Sigmoid colon (tissue), 7 donors: ENCODE data around the gene STON1. TPM values are rescaled to one million over a fixed set of nuclear protein-coding genes. Genes with fewer than 3 reads are reported as not detected.

Experiments
- DNase-seq: peaks from one replicate; pipeline ENCODE4 v3.0.0-alpha.2; 2019
- H3K27ac ChIP-seq, 4 donors: fragments of 200-600 bp; sonication (generic); one replicate each; pipeline ENCODE4 v1.5.1; 2016 to 2019; ENCODE audit warnings: mild to moderate bottlenecking in 1 of 4
- H3K27me3 ChIP-seq, 3 donors: fragments of 200-600 bp; sonication (generic); one replicate each; pipeline ENCODE4 v1.5.1; 2019; ENCODE audit warnings: mild to moderate bottlenecking in 1 of 3
- H3K36me3 ChIP-seq, 4 donors: fragments of 200-600 bp; sonication (generic); one replicate each; pipeline ENCODE4 v1.5.1; 2016 to 2019
- H3K4me1 ChIP-seq, 4 donors: fragments of 200-600 bp; sonication (generic); one replicate each; pipeline ENCODE4 v1.5.1; 2017 to 2019
- H3K4me3 ChIP-seq, 4 donors: fragments of 200-600 bp; sonication (generic); one replicate each; pipeline ENCODE4 v1.5.1; 2017 to 2019; ENCODE audit warnings: mild to moderate bottlenecking in 2 of 4, moderate library complexity in 1 of 4
- H3K9me3 ChIP-seq, 4 donors: fragments of 200-600 bp in 3 of 4; sonication (generic) in 3 of 4; one replicate each; pipeline versions ENCODE4 v1.5.1 to v1.6.1; 2013 to 2019
- CTCF ChIP-seq, 4 experiments: fragments of 450-650 bp in 3 of 4; fragments of 200-600 bp in 1 of 4; IDR thresholded peaks; one replicate each; pipeline ENCODE4 v1.5.1; 2016 to 2019; ENCODE audit warnings: antibody characterized with exemption in 4 of 4, mild to moderate bottlenecking in 3 of 4, moderate library complexity in 2 of 4
- EP300 ChIP-seq, 4 donors: sonication (generic); formaldehyde crosslinking; IDR thresholded peaks; one replicate each; pipeline ENCODE4 v1.6.1; 2017; ENCODE audit warnings: antibody characterized with exemption in 4 of 4
- POLR2A ChIP-seq, 2 donors: fragments of 450-650 bp; IDR thresholded peaks; one replicate each; pipeline ENCODE4 v1.6.1; 2016; ENCODE audit warnings: antibody characterized with exemption in 2 of 2, mild to moderate bottlenecking in 2 of 2, moderate library complexity in 2 of 2
- POLR2AphosphoS5 ChIP-seq, 4 donors: sonication (generic); formaldehyde crosslinking; IDR thresholded peaks; one replicate each; pipeline ENCODE4 v1.6.1; 2017; ENCODE audit warnings: antibody characterized with exemption in 4 of 4
- WGBS, 2 donors: extraction: QIAGEN DNeasy Blood & Tissue Kit; methylation state at CpG; one replicate each; pipeline ENCODE4 v1.1.7; 2013; 5-methylcytosine and 5-hydroxymethylcytosine counted together
- intact Hi-C: fragments of 100-400 bp; cut with DNase I; formaldehyde crosslinking; loops from one replicate; pipeline ENCODE4 v1.15.1; 2023
- polyA plus RNA-seq, 3 donors: library from polyadenylated mRNA; stranded (reverse); fragments of 200-250 nt; gene quantifications; one replicate each; pipeline ENCODE4 v1.2.3, GENCODE V29; 2013
- total RNA-seq, 4 donors: library from RNA; depleted of rRNA; stranded (reverse); fragments of >200 nt; gene quantifications; one replicate each; pipeline ENCODE4 v1.1.0, GENCODE V29; 2016
- donor health status: healthy with polysubstance abuse.
- donor health status: Bipolar disorder and iron deficiency.
- donor health status: healthy.

The STON1 gene
- total and polyA plus RNA-seq, 7 donors, result 1.8 to 218 (median 121) TPM

GRCh38 chr2:48600204-48600813 is 70.4 kb downstream of the STON1 start:
- Histone ChIP-seq H3K27ac (no peak overlapping the region), H3K27me3 (no peaks in the 10 kb centered on the region), H3K4me1 (peaks cover 0 to 6% (median 2%) of the 10 kb centered on the region in 4 donors), H3K36me3 (peaks cover 14 to 49% (median 20%) of the 10 kb centered on the region in 4 donors), H3K9me3 (no peaks in the 10 kb centered on the region), H3K4me3 (no peak overlapping the region)
- 29 to 36% methylated on average over 4 of the region's 4 CpGs for WGBS, 2 donors
- no peak for TF ChIP-seq POLR2A (IDR thresholded peaks at IDR 0.05)
- peak in 1 of 4 donors; percentile 6 for TF ChIP-seq POLR2AphosphoS5 (IDR thresholded peaks at IDR 0.05)
- TF ChIP-seq CTCF (IDR thresholded peaks at IDR 0.05), result peak in 3 of 4 experiments; percentile 26 to 60 (median 37)
- intact Hi-C loops, result loop anchor here (5.0 kb wide), 1 partner anchor 127 kb away; no protein-coding TSS in a partner anchor
- DNase-seq, result no peak

- intact Hi-C loops, result loop anchor here (5.0 kb wide), 1 partner anchor 126 kb away; no protein-coding TSS in a partner anchor
Measured at GRCh38 chr2:48600917-48601316, 71.0 kb downstream of the STON1 start.

GRCh38 chr2:48601349-48601748 is 71.4 kb downstream of the STON1 start:
- DNase-seq, result no peak
- no peak overlapping the region for H3K27ac ChIP-seq
- peaks cover 14 to 38% (median 20%) of the 10 kb centered on the region in 4 donors for H3K36me3 ChIP-seq
- TF ChIP-seq CTCF (IDR thresholded peaks at IDR 0.05) (no peak), POLR2AphosphoS5 (IDR thresholded peaks at IDR 0.05) (no peak), EP300 (IDR thresholded peaks at IDR 0.05) (no peak), POLR2A (IDR thresholded peaks at IDR 0.05) (no peak)
- 23 to 56% methylated on average over 7 of the region's 7 CpGs for WGBS, 2 donors
- H3K27me3 ChIP-seq, result no peaks in the 10 kb centered on the region
- no peaks in the 10 kb centered on the region for H3K9me3 ChIP-seq
- H3K4me3 ChIP-seq, result no peak overlapping the region
- no peaks in the 10 kb centered on the region for H3K4me1 ChIP-seq
- intact Hi-C loops, result loop anchor here (5.0 kb wide), 1 partner anchor 126 kb away; no protein-coding TSS in a partner anchor

More at GRCh38 chr2:48600917-48601316, 71.0 kb downstream of the STON1 start:
- 70 to 81% methylated on average over 3 of the region's 3 CpGs for WGBS, 2 donors
- Histone ChIP-seq H3K36me3 (peaks cover 14 to 42% (median 20%) of the 10 kb centered on the region in 4 donors), H3K4me1 (peaks cover 0 to under 1% (median 0%) of the 10 kb centered on the region in 4 donors), H3K27ac (no peak overlapping the region), H3K27me3 (no peaks in the 10 kb centered on the region), H3K9me3 (no peaks in the 10 kb centered on the region), H3K4me3 (no peak overlapping the region)
- TF ChIP-seq POLR2A (IDR thresholded peaks at IDR 0.05), result no peak
- no peak for TF ChIP-seq EP300 (IDR thresholded peaks at IDR 0.05)
- no peak for TF ChIP-seq POLR2AphosphoS5 (IDR thresholded peaks at IDR 0.05)
- no peak for TF ChIP-seq CTCF (IDR thresholded peaks at IDR 0.05)
- DNase-seq, result no peak

GRCh38 chr2:48605482-48606175 is 75.7 kb downstream of the STON1 start:
- TF ChIP-seq POLR2A (IDR thresholded peaks at IDR 0.05) (no peak), EP300 (IDR thresholded peaks at IDR 0.05) (no peak), POLR2AphosphoS5 (IDR thresholded peaks at IDR 0.05) (no peak)
- H3K4me1 ChIP-seq, result no peaks in the 10 kb centered on the region
- no peak overlapping the region for H3K4me3 ChIP-seq
- no peak for DNase-seq
- H3K9me3 ChIP-seq, result no peaks in the 10 kb centered on the region
- no peaks in the 10 kb centered on the region for H3K27me3 ChIP-seq
- 88 to 91% methylated on average over 5 of the region's 5 CpGs for WGBS, 2 donors
- H3K27ac ChIP-seq, result no peak overlapping the region
- H3K36me3 ChIP-seq, result no peaks in the 10 kb centered on the region
- intact Hi-C loops, result no loop called here

GRCh38 chr2:48607307-48608014 is 77.5 kb downstream of the STON1 start:
- H3K27me3 ChIP-seq, result no peaks in the 10 kb centered on the region
- no peaks in the 10 kb centered on the region for H3K4me1 ChIP-seq
- H3K4me3 ChIP-seq, result no peak overlapping the region
- TF ChIP-seq POLR2A (IDR thresholded peaks at IDR 0.05) (no peak), CTCF (IDR thresholded peaks at IDR 0.05) (no peak), POLR2AphosphoS5 (IDR thresholded peaks at IDR 0.05) (no peak), EP300 (IDR thresholded peaks at IDR 0.05) (no peak)
- no peak for DNase-seq
- WGBS, 2 donors, result 84 to 86% methylated on average over 10 of the region's 10 CpGs
- no peak overlapping the region for H3K27ac ChIP-seq
- intact Hi-C loops, result no loop called here
- no peaks in the 10 kb centered on the region for H3K36me3 ChIP-seq
- no peaks in the 10 kb centered on the region for H3K9me3 ChIP-seq
